Psoas muscle (tissue), 8 donors: ENCODE measurements around the gene OTOG. TPM values are rescaled to one million over a fixed set of nuclear protein-coding genes. Genes with fewer than 3 reads are reported as not detected.
A peak's percentile ranks its signal among the peaks of the same experiment; 100 is the strongest.

Source experiments
- ATAC-seq, 4 donors: fragments of 200-7000 bp; cut with Tn5 transposase; one replicate each; pipeline ENCODE4 v1.9.1; 2020; ENCODE audit warnings: moderate library complexity in 3 of 4, mild to moderate bottlenecking in 2 of 4
- DNase-seq, 2 donors: peaks; one replicate each; pipeline ENCODE4 v3.0.0-alpha.2; 2020
- H3K27ac ChIP-seq: fragments of 200-600 bp; one replicate; pipeline ENCODE4 v1.8.0; 2022
- H3K27me3 ChIP-seq, 3 donors: fragments of 200-600 bp in 1 of 3; one replicate each; pipeline versions ENCODE4 v1.6.1 to v1.8.0; 2013 to 2022; ENCODE audit warnings: low read length in 2 of 3, mild to moderate bottlenecking in 2 of 3, moderate library complexity in 1 of 3; ENCODE audit not compliant: insufficient read depth in 3 of 3
- H3K36me3 ChIP-seq, 2 donors: fragments of 200-600 bp in 1 of 2; one replicate each; pipeline versions ENCODE4 v1.6.1 to v1.8.0; 2013 to 2022; ENCODE audit warnings: low read depth in 1 of 2, mild to moderate bottlenecking in 1 of 2, moderate library complexity in 1 of 2; ENCODE audit not compliant: insufficient read depth in 1 of 2
- H3K4me1 ChIP-seq: fragments of 200-600 bp; one replicate; pipeline ENCODE4 v1.8.0; 2022
- H3K4me3 ChIP-seq: fragments of 200-600 bp; one replicate; pipeline ENCODE4 v1.8.0; 2022; ENCODE audit warnings: mild to moderate bottlenecking
- H3K9me3 ChIP-seq: fragments of 200-600 bp; one replicate; pipeline ENCODE4 v1.8.0; 2022
- WGBS, 3 donors: extraction: QIAGEN DNeasy Blood & Tissue Kit; methylation state at CpG; one replicate each; pipeline versions ENCODE4 v1.1.6 to v1.1.7; 2013; 5-methylcytosine and 5-hydroxymethylcytosine counted together
- intact Hi-C, 2 donors: fragments of 100-400 bp; cut with DNase I; formaldehyde crosslinking; loops; one replicate each; pipeline versions ENCODE4 v1.11.0 to v1.14.2; 2022
- polyA plus RNA-seq, 3 donors: library from polyadenylated mRNA; stranded (reverse); fragments of 200-250 nt; gene quantifications; one replicate each; pipeline ENCODE4 v1.2.3, GENCODE V29; 2013
- total RNA-seq, 4 donors: library from RNA; stranded (reverse); fragmentation: NEBNext Ultra II Directional in 2 of 4; extraction: Animal tissue kit (Norgen Biotek cat#: 25700) in 2 of 4; gene quantifications; one replicate each; pipeline versions ENCODE4 v1.2.1 to v1.2.4, GENCODE V29; 2021 to 2023
- TF ChIP-seq, protein P1 (sequence below): fragments of 200-600 bp; IDR thresholded peaks from one replicate; pipeline ENCODE4 v1.8.0; 2022; ENCODE audit warnings: antibody characterized with exemption
- donor health status: healthy with polysubstance abuse.
- donor health status: DM: no; HTN: no; CAD: no; lungs with moderate emphysema.
- donor health status: Bipolar disorder and iron deficiency.
- donor health status: healthy.
- donor health status: DM: yes; HTN: yes; CAD: no.
- donor health status: DM: no; HTN: no; CAD: no.
- donor health status: DM: no; HTN: no; CAD: no.
- donor health status: DM: yes; HTN: yes; CAD: no.

The OTOG gene
- total and polyA plus RNA-seq, 7 donors, result not detected

DNA sequence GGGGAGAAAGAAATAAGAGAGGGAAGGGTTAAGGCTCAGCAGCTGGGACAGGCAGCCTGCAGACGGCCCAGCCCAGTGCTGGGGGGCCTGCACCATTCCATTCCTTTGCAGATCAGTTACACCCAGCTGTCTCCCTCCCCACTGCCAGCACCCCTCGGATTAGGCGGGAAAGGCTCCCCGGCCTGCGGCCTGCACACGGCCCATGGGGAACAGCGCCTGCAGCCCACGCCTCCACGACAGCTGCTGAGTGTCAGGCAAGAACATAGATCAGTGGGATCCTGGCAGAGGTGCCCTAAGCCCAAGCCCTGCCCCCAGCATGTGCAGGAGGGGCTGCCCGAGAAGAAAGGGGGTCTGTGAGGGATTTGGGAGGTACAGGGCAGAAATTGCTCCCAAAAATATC, 106.6 kb downstream of the OTOG start:
- 36 to 62% (median 48%) methylated on average over 10 of the region's 10 CpGs for WGBS, 3 donors

DNA sequence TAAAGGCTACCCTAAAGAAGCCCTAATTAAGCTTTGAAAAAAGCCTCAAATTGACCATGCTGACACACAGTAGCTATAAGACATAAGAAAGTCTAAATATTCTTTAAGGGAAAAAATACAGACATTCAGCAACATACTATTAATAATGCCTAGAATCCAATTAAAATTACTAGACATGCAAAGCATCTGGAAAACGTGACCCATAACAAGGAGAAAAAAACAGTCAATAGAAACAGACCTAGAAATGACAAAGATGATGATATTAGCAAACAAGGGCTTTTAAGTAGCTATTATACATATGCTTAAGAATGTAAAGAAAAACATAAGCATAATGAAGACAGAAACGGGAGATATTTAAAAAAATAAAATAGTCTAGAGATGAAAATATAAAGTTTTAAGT, 108.6 kb downstream of the OTOG start:
- Histone ChIP-seq H3K27me3 (no peaks in the 10 kb centered on the region), H3K36me3 (no peaks in the 10 kb centered on the region), H3K9me3 (peaks cover 12% of the 10 kb centered on the region), H3K4me3 (no peak overlapping the region), H3K4me1 (no peaks in the 10 kb centered on the region), H3K27ac (no peak overlapping the region)
- DNase-seq (no peak), ATAC-seq (no peak)
- TF ChIP-seq, protein P1, sequence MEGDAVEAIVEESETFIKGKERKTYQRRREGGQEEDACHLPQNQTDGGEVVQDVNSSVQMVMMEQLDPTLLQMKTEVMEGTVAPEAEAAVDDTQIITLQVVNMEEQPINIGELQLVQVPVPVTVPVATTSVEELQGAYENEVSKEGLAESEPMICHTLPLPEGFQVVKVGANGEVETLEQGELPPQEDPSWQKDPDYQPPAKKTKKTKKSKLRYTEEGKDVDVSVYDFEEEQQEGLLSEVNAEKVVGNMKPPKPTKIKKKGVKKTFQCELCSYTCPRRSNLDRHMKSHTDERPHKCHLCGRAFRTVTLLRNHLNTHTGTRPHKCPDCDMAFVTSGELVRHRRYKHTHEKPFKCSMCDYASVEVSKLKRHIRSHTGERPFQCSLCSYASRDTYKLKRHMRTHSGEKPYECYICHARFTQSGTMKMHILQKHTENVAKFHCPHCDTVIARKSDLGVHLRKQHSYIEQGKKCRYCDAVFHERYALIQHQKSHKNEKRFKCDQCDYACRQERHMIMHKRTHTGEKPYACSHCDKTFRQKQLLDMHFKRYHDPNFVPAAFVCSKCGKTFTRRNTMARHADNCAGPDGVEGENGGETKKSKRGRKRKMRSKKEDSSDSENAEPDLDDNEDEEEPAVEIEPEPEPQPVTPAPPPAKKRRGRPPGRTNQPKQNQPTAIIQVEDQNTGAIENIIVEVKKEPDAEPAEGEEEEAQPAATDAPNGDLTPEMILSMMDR, result no peak
- intact Hi-C loops, result no loop called here
- WGBS, 3 donors, result 75 to 90% (median 80%) methylated on average over 2 of the region's 2 CpGs

More for the DNA sequence above, 106.6 kb downstream of the OTOG start:
- ATAC-seq (peak in 3 of 4 donors; percentile 26 to 45 (median 33)), DNase-seq (no peak)
- H3K9me3 ChIP-seq, result peaks cover 12% of the 10 kb centered on the region
- intact Hi-C loops, result no loop called here
- TF ChIP-seq, protein P1, result no peak
- H3K4me1 ChIP-seq, result no peaks in the 10 kb centered on the region
- H3K36me3 ChIP-seq, result no peaks in the 10 kb centered on the region
- H3K4me3 ChIP-seq, result no peak overlapping the region
- no peak overlapping the region for H3K27ac ChIP-seq
- no peaks in the 10 kb centered on the region for H3K27me3 ChIP-seq

DNA sequence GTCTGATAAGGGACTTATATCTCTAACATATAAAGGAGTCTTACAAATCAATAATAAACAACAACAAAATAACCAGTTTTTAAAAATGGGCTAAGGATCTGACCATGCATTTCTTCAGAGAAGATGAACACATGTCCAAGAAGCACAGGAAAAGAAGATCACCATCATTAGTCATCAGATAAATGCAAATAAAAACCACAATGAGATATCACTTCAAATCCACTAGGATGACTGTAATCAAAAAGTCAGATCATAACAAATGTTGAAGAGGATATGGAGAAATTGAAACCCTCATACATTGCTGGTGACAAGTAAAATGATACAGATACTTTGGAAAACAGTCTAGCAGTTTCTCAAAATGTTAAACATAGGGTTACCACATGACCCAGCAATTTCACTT, 111.2 kb downstream of the OTOG start:
- intact Hi-C loops, result no loop called here

DNA sequence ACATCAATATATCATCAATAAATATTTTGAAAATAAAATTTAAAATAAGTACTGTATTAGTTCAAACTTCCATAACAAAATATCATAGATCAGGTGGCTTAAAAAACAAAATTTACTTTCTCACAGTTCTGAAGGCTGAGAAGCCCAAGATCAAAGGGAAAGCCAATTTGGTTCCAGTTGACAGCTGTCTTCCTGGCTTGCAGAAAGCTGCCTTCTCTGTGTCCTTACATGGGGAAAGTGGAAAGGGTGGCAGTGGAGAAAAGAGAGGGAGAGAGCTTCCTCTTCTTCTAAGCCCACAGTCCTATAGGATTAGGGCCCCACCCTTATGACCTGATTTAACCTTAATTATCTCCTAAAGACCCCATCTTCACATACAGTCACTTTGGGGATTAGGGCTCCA, 121.1 kb downstream of the OTOG start:
- intact Hi-C loops, result no loop called here
- no peak overlapping the region for H3K4me3 ChIP-seq
- H3K9me3 ChIP-seq, result no peaks in the 10 kb centered on the region
- ATAC-seq (no peak), DNase-seq (no peak)
- TF ChIP-seq, protein P1, result no peak
- H3K27ac ChIP-seq, result no peak overlapping the region
- H3K27me3 ChIP-seq, result no peaks in the 10 kb centered on the region
- no peaks in the 10 kb centered on the region for H3K36me3 ChIP-seq
- no peaks in the 10 kb centered on the region for H3K4me1 ChIP-seq

More for the DNA sequence above, 111.2 kb downstream of the OTOG start:
- H3K27me3 ChIP-seq, result no peaks in the 10 kb centered on the region
- H3K4me1 ChIP-seq, result no peaks in the 10 kb centered on the region
- no peak overlapping the region for H3K27ac ChIP-seq
- TF ChIP-seq, protein P1, result no peak
- H3K36me3 ChIP-seq, result no peaks in the 10 kb centered on the region
- DNase-seq (no peak), ATAC-seq (no peak)
- no peak overlapping the region for H3K4me3 ChIP-seq
- H3K9me3 ChIP-seq, result peaks cover 12% of the 10 kb centered on the region

DNA sequence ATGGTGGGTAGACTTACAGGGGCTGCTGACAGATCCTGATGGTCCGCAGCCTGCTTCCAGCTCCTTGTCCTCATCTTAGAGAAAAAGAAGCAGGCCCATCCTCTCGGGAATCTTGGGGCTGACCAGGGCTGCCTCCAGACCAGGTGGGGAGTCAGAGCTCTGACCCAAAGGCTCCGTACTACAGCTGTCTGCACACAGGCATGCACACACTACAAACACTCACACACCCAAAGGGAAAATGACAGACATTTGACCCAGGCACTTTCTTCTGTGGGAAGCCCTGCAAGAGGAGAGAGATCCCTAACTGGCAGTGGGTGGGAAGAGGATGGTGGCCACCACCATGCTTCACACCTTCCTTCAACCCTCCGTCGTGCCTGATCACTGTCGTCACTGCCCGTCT, 125.4 kb downstream of the OTOG start:
- 87 to 95% (median 89%) methylated on average over 7 of the region's 7 CpGs for WGBS, 3 donors
- TF ChIP-seq, protein P1, result no peak
- intact Hi-C loops, result no loop called here

More for the DNA sequence above, 125.4 kb downstream of the OTOG start:
- DNase-seq, result no peak
- Histone ChIP-seq H3K27ac (no peak overlapping the region), H3K27me3 (no peaks in the 10 kb centered on the region), H3K36me3 (no peaks in the 10 kb centered on the region), H3K4me3 (no peak overlapping the region), H3K4me1 (no peaks in the 10 kb centered on the region), H3K9me3 (no peaks in the 10 kb centered on the region)
- no peak for ATAC-seq
